ENCODE measurements around the gene PLCH1. TPM values are rescaled to one million over a fixed set of nuclear protein-coding genes. Genes with fewer than 3 reads are reported as not detected.

The PLCH1 gene
- total RNA-seq, 1 experiment from 2014 or later, result 0.17 TPM

DNA sequence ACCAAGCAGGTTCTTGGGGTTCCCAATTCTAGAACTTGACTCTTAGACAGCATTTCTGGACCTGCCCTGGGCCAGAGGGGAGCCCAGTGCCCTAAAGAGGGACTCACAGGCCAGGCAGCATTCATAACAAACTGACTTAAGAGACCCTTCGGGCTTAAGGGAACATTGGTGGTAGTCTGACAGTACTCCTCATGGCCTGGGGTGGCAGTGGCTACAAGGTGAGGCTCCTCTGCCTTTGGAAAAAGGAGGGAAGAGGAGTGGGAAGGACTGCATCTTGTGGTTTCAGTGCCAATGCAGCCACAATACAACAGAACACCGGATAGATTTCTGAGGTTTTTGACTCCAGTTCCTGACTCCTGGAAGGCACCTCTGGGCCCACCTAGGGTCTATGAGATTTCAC is 279.2 kb downstream of the PLCH1 start:
- no peak for DNase-seq (ENCODE audit: low read depth)

DNA sequence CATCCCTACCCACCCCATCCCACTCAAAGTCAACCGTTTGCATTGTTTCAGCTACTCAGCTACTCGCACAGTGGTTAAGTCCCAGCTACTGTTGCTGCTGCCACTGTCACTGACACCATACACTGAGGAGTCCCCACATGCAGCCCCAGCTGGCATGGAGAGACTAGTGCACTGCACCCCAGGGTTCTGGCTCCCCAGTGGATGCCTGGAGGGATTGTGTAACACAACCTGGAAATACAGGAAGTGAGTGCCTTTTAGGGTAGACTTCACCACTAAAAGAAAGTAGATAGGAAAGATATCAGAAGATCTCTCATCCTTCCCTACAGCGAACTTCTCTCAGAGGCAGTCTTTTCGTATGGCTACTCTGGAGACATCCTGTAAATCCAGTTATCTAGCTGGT is 282.2 kb downstream of the PLCH1 start:
- DNase-seq (ENCODE audit: low read depth), result no peak

DNA sequence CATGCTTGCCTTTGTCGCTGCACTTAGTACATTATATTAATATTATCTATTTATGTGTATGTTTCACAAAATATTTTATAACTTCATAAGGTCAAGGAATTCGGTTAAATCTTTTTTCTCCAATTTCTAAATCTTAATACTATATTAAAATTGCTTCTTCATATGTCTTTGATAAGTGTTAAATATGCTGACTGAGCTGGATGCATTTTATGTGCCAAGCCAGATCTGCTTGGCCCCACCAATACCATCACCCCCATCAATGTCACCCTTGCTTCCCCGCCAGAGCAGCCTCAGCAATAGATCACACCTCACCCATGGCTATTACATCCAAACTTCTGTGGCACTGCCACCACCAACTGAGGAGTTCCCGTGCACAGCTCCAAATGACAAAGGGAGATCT is 287.3 kb downstream of the PLCH1 start:
- DNase-seq (ENCODE audit: low read depth), result no peak

DNA sequence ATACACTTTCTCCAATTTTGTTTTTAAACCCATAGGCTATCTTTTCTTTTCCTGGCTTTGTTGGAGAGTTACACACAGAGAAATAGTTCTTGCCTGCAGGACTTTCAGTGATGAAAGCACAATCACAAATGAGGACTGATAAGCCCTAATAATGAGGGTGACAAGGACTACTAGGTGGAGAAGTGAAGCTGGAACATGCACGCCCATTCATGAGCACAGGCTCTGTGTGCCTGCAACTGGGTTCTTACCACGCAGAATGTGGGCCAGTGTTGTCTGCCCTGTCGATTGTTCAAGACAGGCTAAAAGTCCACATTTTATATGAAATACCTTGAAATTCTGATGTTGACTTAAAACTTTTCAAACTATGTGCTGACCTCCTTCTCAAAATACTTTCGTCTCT is 289.1 kb downstream of the PLCH1 start:
- no peak for DNase-seq (ENCODE audit: low read depth)

DNA sequence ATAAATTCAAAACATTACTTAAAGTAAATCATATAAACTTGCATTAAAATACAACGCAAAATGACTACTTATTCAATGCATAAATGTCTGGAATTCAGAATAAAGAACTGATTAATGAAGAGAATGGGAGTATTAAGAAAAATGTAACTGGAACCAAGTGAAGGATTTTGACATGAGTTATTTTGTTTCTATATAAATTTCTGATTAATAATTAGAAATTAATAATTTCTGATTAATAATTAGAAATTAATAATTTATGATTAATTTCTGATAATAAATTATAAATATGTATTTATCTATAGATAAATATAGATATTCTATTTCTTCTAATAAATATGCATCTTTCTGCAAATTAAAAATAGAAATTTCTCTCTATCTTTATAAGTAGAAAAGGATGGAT is 291.4 kb downstream of the PLCH1 start:
- no peak for DNase-seq (ENCODE audit: low read depth)

DNA sequence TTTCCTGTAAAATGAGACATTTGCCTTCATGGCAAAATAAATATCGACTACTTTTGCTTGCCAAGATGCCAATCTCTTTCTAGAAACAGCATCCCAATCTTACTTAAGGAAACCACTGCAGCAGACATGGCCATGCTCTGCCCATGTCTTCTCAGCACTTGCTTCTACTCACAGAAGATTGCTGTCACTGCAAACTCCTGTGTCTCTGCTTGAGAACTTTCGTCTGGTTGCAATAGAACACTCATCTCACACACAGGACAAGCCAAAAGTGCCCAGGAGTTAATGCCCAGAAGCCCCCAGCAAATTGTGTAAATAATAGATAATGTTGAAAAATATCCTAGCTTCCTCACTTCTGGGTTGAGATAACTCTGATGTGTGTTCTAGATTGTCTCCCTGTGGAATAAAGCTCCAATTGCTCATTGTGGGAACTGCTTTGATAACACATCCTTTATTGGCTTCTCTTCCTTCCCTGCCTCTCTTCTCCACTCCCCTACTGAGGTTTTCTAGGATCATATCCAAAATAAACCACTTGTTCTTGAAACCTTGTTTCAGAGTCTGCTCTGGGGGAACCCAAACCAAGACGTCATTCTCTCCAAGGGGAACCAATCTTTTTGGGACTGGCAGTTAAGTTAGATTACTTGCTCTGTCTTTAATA is 295.1 kb downstream of the PLCH1 start:
- no peak for DNase-seq (ENCODE audit: low read depth)

DNA sequence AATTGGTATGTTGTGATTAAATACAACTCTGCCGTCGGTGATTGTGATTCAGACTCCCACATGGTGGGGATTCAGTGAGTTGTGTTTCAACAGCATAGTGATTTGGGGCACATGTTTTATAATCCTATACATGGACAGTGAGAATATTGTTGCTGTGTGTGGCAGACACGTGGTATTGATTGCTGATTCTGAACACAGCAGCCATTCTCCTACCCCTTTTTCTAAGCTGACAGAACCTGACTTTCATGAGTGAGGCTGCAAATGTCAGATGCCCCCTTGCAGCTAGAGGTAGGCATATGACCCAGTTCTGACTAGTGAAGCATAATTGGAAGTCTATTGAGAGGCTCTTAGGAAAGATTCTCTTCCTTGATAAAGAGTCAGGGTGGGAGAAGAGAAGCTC is 296.3 kb downstream of the PLCH1 start:
- DNase-seq (ENCODE audit: low read depth), result no peak

DNA sequence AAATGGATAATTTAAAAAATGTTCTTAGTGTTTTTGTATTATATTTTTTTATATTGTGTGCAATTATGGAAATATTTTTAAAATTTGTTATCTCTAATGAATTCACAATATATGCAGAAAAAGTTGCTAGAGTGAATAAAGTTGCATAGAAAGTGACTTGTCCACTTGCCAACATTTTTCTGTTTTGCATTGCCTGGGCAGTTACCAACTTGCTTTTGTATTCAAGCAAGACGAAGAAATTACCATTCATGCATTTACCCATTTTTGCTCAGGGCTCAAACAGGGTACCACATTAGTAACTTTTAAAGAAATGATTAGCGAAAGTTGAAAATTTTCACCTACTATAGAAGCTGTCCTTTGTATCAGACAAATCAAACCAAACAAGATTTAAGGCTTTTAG is 298.5 kb downstream of the PLCH1 start:
- no peak for DNase-seq (ENCODE audit: low read depth)

DNA sequence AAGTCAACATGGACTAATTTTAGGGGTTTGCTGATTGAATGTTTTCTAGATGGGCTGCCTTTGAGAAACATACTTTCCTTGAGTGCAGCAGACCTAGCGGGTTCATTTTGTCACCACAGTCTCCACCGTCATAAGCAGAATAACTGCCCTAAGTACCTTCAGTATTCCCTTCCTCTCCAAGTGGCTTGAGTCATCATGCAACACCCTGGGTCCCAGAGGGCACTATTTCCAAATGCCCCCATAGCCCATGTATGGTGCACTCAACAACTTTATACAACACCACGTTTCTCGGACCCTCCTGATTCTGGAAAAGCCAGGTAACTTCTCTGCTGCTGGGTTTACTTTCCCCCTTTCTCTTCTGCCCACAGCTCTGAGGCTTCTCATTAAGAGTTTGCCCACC is 300.1 kb downstream of the PLCH1 start:
- DNase-seq (ENCODE audit: low read depth), result no peak

DNA sequence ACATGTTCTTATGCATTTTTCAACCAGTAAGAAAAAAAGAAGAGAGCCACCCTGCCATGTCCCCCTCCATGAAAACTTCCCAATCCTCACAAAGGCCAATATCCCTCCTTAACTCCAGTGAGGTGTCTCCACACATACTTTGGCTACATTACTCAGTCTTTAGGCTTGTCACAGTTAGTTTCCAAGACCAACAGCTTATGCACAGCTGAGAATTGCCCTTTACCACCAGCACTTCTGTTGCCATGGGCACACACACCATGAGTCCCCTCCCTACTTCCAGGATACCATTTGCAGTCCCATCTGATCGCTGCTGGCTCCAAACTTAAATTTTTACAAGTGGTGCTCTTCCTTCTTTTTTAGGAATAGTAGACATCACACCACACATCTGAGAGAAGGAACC is 301.1 kb downstream of the PLCH1 start:
- no peak for DNase-seq (ENCODE audit: low read depth)

DNA sequence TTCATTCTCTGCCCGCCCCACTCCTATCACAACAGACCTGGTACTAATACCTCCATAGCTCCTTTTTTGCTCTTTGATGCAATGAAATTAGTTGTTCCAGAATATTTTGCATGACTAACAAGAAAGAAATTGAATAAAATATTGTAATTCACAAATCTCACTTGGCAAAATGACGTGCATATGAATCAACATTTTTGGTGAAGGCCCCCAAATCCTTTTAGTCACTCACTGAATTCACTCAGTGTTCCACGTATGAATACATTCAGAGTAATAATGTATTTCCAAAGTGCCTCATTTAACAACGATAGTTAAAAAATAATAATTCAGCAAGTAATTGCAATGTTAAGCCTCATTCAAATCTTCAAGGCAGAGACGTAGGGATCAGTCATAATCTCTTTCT is 302.8 kb downstream of the PLCH1 start:
- DNase-seq (ENCODE audit: low read depth), result no peak

DNA sequence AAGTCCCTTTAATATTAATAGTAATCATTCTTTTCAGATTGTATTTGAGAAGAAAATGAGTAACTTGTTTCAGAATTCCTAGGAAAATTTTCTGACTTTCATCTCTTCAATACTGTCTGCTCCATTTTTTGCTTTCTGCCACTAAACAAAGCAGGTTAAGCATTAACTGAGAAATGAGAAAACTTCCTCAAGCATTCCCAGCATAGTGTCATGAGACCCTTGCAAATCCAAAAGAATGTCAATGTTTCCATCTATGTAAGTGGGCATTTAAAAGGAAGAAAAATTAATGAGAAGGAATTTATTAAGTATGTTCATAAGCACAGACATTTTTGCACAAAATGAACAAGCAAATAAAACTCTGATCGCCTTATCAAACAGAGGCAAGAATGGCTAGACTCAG is 303.4 kb downstream of the PLCH1 start:
- DNase-seq (ENCODE audit: low read depth), result no peak

DNA sequence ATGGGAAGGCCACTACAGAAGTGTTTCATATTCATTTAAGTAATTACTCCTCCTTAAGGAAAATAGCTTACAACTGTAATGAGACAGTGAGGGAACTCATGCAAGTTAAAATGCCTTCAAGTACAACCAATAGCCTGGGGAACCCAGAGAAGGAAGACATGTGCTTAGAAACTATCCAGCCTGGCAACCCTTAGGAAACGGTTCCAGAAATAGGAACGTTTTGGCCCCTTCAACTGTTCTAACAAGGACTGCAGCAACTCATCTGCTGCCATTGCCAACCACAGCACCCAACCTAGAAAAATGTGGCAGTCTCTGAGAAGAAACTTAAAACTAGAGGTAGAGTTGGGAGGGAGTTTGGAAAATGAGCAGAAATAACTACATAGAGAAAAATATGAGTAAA is 303.8 kb downstream of the PLCH1 start:
- no peak for DNase-seq (ENCODE audit: low read depth)

DNA sequence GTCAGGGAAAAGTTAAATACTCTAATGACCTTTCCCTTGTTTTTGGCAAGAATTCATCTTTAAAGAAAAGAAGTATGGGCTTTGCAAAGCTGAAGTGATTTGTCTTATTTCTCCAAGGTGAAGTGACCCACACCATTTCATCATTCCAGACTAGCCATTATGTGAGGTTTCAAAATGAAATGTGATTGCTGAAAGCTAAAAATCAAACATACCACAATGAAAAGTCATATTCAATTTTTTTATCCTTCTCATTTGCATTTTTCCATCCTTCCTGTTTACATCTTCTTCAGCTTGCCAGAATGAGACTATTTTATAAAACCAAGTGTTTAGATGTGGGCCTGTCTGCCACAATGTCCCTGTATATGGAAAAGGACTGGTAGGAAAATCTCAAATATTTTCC is 309.1 kb downstream of the PLCH1 start:
- DNase-seq (ENCODE audit: low read depth), result no peak

DNA sequence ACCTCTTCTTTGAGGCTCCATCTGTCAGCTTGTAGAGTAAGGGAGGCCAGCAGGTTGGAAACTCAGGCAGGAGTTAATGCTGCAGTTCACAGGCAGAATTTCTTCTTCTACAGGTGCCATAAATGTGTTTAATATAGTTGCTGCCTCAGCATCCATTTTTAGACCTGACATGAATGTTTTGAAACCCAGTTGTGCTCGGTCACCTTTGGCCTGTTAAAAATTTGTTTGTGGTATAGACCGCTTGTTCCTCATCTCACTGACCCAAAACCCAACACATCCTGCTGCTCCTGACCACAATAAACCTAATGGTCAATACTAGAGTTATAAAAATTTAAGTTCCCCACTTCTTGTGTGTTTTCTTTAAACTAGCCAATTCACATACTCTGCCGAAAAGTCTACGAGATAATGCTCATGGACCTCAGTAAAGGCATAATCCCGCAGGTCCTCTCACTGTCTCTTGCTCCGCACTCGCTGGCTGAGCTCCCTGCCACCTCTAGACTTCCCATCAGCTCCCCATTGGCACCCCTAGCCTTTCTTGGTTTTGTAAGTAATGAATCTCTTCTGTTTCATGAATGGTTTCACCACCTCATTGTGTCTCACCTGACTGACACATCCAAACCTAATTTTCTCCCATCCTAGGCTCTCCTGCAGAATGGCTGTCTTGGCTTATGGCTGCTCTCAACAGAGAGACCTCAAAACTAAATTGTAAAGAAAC is 312.9 kb downstream of the PLCH1 start:
- DNase-seq (ENCODE audit: low read depth), result no peak

DNA sequence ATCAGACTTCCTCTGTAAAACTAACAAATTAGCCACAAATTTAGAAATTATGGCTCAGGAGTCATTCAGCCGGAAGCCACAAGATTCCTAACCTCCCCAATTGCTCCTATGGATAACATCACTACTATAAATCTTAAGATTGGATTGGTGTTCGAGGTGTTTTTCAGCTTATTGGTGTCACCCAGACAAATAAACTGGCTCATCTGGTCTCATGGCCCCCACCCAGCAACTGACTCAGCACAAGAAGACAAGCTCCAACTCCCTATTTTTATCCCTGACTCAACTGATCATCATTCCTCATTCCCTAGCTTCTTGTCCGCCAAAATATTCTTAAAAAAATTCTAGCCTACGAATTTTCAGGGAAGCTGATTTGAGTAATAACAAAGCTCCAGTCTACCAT is 316.3 kb downstream of the PLCH1 start:
- DNase-seq (ENCODE audit: low read depth), result peak; percentile 62

DNA sequence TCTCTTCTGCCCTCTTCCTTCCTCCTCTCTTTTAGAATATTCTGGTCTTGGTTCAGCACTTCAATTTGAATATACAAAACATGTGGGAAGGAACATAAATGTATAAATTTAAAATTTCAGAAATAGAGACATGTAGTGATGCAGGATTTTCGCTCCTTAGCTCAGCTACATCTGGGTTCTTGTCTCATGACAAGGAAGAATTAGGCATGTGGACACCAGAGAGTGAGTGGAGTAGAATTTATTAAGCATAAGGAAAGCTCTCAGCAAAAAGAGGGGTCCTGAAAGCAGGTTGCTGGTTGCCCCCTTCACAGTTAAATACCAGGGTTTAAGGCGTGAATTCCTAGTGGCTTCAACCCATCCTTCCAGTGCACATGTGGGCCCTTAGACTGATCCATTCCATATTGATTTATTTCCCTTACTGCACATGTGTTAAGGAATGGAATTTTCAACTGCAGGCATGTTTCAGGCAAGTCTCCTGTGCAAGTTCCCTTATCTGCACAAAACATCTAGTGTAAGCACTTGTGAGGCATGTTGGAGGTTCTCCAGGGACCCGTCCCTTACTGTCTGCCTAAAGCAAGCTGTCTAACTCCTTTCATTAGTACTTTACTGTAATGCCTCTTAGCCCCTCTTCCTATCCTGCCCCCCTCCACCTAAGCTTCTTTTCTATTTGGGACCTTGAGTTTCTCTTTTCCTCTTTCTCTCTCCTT is 318.2 kb downstream of the PLCH1 start:
- DNase-seq (ENCODE audit: low read depth), result no peak

DNA sequence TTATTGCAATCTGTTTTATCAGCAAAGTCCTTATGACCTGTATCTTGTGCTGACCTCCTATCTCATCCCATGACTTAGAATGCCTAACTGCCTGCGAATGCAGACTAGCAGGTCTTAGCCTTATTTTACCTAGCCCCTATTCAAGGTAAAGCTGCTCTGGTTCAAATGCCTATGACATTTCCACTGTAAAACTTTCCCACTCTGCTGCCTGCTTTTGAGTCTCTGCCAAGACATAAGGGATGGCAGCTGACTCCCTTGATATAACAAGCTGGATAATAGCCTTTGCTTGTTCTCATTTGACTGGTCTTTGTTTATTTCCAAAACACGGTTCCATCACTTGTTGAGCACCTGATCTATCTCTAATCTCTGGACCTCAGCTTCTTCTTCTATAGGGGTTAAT is 319.5 kb downstream of the PLCH1 start:
- DNase-seq (ENCODE audit: low read depth), result no peak

DNA sequence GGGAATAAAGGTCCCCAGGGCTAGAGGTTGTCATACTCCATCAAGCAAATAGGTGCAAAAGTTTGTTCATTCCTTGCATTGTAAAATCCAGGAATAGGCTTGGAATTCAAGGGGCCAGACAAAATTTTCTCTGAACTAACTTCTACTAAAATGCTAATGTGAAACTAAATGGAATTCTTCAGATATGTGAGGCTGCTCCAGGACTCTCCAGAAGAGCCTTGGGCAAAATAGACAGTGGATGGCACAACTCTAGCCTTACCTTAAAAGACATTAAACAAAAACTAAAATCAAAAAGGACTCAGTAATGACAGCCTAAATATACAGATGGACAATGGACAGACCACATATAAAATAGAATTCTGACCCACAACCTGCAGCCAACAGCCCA is 320.6 kb downstream of the PLCH1 start:
- DNase-seq (ENCODE audit: low read depth), result no peak

DNA sequence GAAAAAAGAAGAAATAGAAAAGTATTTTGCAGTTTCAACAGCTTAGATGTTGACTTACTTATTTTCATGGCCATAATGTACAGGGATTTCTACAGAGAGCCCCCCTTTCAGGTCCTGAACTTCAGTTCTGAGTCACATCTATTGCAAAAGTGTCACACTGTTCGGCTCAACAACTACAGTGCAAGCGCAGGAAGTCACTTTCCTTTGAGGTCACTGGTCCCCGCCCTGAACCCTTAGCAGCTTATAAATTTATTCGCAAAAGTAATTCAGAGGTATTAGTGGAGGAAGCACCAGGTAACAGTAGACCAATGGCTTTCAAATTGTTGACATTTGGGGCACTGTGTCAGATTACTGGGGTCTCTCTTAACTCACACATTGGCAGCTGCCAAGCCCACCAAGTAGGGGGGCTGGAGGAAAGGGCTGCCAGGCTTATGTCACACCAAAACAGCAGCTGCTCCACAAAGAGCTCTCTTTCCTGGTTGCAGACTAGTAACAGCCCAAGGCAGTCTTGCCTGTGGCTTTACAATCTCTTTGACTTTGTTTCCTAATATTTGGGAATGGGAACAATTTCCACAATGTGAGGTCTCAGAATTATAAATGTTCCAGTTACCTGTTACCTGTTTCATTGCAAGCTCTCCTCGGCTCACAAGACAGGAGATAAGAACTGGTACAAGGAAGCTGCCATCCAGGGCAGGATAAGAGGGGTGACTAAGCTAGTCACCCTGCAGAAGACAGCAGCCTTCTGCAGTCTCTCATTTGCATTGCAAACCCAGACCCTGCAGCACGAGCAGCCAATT is 321.1 kb downstream of the PLCH1 start:
- DNase-seq (ENCODE audit: low read depth), result no peak

DNA sequence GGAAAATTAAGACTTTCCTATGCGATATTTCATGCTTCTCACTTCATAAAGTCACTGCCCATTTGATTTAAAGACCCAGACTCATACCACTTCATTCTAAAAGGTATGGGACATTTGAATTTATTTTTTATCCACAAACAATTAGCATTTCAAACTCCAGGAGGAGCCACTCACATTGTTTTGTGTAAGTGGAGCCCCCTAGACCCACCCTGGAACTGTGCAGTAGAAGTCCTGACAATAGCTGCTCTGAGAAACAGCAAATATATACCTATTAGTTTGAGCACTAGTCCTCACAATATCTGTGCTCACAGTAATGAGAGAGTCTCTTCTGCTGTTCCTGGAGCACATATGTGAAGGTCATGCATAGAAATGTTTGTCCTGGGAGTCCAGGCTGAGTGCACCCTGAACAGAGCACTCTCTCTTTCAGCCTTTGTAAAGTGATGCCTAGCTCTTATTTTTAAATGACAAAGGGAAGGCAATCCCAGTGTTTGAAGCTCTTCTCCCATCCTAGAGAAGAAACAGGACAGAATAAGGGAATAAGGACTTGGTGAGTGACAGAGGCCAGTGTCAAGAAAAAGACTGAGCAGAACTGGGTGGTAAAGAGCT is 323.9 kb downstream of the PLCH1 start:
- DNase-seq (ENCODE audit: low read depth), result no peak

DNA sequence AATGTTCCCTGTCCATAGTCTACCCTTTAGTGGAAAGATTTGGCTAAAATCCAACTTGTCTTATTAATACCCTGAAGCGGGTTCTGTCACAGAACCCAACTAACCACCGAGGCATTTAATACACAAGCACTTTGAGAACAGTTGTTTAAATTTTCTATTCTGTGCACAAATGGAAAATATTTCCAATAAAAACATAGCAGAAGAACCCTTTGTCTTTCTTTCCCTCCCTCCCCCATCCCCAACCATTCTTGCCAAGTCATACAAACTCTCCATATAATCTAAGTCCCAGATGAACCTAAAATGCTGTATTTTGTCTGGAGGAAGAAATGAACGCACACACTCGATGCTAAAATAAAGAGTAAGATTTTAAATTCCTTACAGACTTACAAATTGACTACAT is 324.5 kb downstream of the PLCH1 start:
- no peak for DNase-seq (ENCODE audit: low read depth)

Data from M059J (cell line).